ENCODE data around the gene ADARB2. TPM values are rescaled to one million over a fixed set of nuclear protein-coding genes. Genes with fewer than 3 reads are reported as not detected.

Gene ADARB2
- total and polyA plus RNA-seq, 4 experiments from 2014 or later: 13.5 to 14.1 TPM; not detected in 2

GRCh38 chr10:1576467-1577372 is 160.6 kb downstream of the ADARB2 start:
- H3K4me3 ChIP-seq (ENCODE audit: low read length in 2 of 2): no peak overlapping the region
- H3K36me3 ChIP-seq (ENCODE audit: insufficient read depth, low read length): no peaks in the 10 kb centered on the region
- ChIA-PET POLR2A (ENCODE audit: partially characterized antibody) (no interaction called here), CTCF (ENCODE audit: partially characterized antibody) (no interaction called here)
- no peaks in the 10 kb centered on the region for H3K9me3 ChIP-seq (ENCODE audit: control insufficient read depth in 1 of 2, low read length in 2 of 2)
- no peaks in the 10 kb centered on the region for H3K4me1 Mint-ChIP-seq
- H3K27ac ChIP-seq (ENCODE audit: low read depth, low read length): no peak overlapping the region
- H3K27ac Mint-ChIP-seq: no peak overlapping the region
- intact Hi-C loops (cut with micrococcal nuclease): no loop called here
- peaks cover 5 to 11% of the 10 kb centered on the region in 2 donors for H3K27me3 Mint-ChIP-seq
- H3K9me3 Mint-ChIP-seq: peaks cover 0 to under 1% (median 0%) of the 10 kb centered on the region in 8 donors
- H3K4me3 Mint-ChIP-seq: no peak overlapping the region
- H3K4me1 ChIP-seq (ENCODE audit: insufficient read depth, low read length): no peaks in the 10 kb centered on the region
- no peaks in the 10 kb centered on the region for H3K36me3 Mint-ChIP-seq
- DNase-seq: no peak
- no peaks in the 10 kb centered on the region for H3K27me3 ChIP-seq (ENCODE audit: insufficient read depth, low read length)

GRCh38 chr10:1575481-1576244 is 161.7 kb downstream of the ADARB2 start:
- Histone ChIP-seq H3K4me3 (ENCODE audit: low read length in 2 of 2) (no peak overlapping the region), H3K4me1 (ENCODE audit: insufficient read depth, low read length) (no peaks in the 10 kb centered on the region), H3K27me3 (ENCODE audit: insufficient read depth, low read length) (no peaks in the 10 kb centered on the region), H3K27ac (ENCODE audit: low read depth, low read length) (no peak overlapping the region), H3K36me3 (ENCODE audit: insufficient read depth, low read length) (no peaks in the 10 kb centered on the region), H3K9me3 (ENCODE audit: control insufficient read depth in 1 of 2, low read length in 2 of 2) (no peaks in the 10 kb centered on the region)
- CTCF ChIA-PET (ENCODE audit: partially characterized antibody): no interaction called here
- Mint-ChIP-seq H3K4me1 (no peaks in the 10 kb centered on the region), H3K4me3 (no peak overlapping the region), H3K36me3 (no peaks in the 10 kb centered on the region), H3K27me3 (peaks cover 9 to 12% of the 10 kb centered on the region in 2 donors), H3K9me3 (peaks cover 0 to 2% (median 0%) of the 10 kb centered on the region in 8 donors), H3K27ac (no peak overlapping the region)
- intact Hi-C loops (cut with micrococcal nuclease): no loop called here
- POLR2A ChIA-PET (ENCODE audit: partially characterized antibody): no interaction called here
- DNase-seq: no peak

GRCh38 chr10:1574719-1575118 is 162.6 kb downstream of the ADARB2 start:
- POLR2A ChIA-PET (ENCODE audit: partially characterized antibody): no interaction called here
- CTCF ChIA-PET (ENCODE audit: partially characterized antibody): no interaction called here
- intact Hi-C loops (cut with micrococcal nuclease): no loop called here
- no peaks in the 10 kb centered on the region for H3K9me3 ChIP-seq (ENCODE audit: control insufficient read depth in 1 of 2, low read length in 2 of 2)
- no peaks in the 10 kb centered on the region for H3K36me3 ChIP-seq (ENCODE audit: insufficient read depth, low read length)
- DNase-seq: no peak
- Mint-ChIP-seq H3K9me3 (peaks cover 0 to 2% (median 0%) of the 10 kb centered on the region in 8 donors), H3K27ac (no peak overlapping the region), H3K27me3 (peaks cover 11 to 13% of the 10 kb centered on the region in 2 donors), H3K36me3 (no peaks in the 10 kb centered on the region), H3K4me1 (no peaks in the 10 kb centered on the region), H3K4me3 (no peak overlapping the region)
- H3K27ac ChIP-seq (ENCODE audit: low read depth, low read length): no peak overlapping the region
- H3K27me3 ChIP-seq (ENCODE audit: insufficient read depth, low read length): no peaks in the 10 kb centered on the region
- H3K4me1 ChIP-seq (ENCODE audit: insufficient read depth, low read length): no peaks in the 10 kb centered on the region
- H3K4me3 ChIP-seq (ENCODE audit: low read length in 2 of 2): no peak overlapping the region

- ChIA-PET CTCF (ENCODE audit: partially characterized antibody) (no interaction called here), POLR2A (ENCODE audit: partially characterized antibody) (no interaction called here)
- no peaks in the 10 kb centered on the region for H3K4me1 ChIP-seq (ENCODE audit: insufficient read depth, low read length)
- Mint-ChIP-seq H3K36me3 (no peaks in the 10 kb centered on the region), H3K27ac (no peak overlapping the region), H3K4me3 (no peak overlapping the region), H3K4me1 (no peaks in the 10 kb centered on the region), H3K9me3 (peaks cover 0 to 2% (median 0%) of the 10 kb centered on the region in 8 donors), H3K27me3 (peaks cover 11 to 13% of the 10 kb centered on the region in 2 donors)
- intact Hi-C loops (cut with micrococcal nuclease): no loop called here
- no peak overlapping the region for H3K4me3 ChIP-seq (ENCODE audit: low read length in 2 of 2)
- H3K27ac ChIP-seq (ENCODE audit: low read depth, low read length): no peak overlapping the region
- DNase-seq: no peak
- H3K9me3 ChIP-seq (ENCODE audit: control insufficient read depth in 1 of 2, low read length in 2 of 2): no peaks in the 10 kb centered on the region
- no peaks in the 10 kb centered on the region for H3K36me3 ChIP-seq (ENCODE audit: insufficient read depth, low read length)
- H3K27me3 ChIP-seq (ENCODE audit: insufficient read depth, low read length): no peaks in the 10 kb centered on the region
These were observed 163.3 kb downstream of the ADARB2 start for GRCh38 chr10:1573981-1574380.

- Mint-ChIP-seq H3K4me3 (no peak overlapping the region), H3K27me3 (peaks cover 11 to 13% of the 10 kb centered on the region in 2 donors), H3K4me1 (no peaks in the 10 kb centered on the region), H3K27ac (no peak overlapping the region), H3K36me3 (no peaks in the 10 kb centered on the region), H3K9me3 (peaks cover 0 to 2% (median 0%) of the 10 kb centered on the region in 8 donors)
- ChIA-PET POLR2A (ENCODE audit: partially characterized antibody) (no interaction called here), CTCF (ENCODE audit: partially characterized antibody) (no interaction called here)
- H3K27me3 ChIP-seq (ENCODE audit: insufficient read depth, low read length): no peaks in the 10 kb centered on the region
- H3K9me3 ChIP-seq (ENCODE audit: control insufficient read depth in 1 of 2, low read length in 2 of 2): no peaks in the 10 kb centered on the region
- no peak overlapping the region for H3K27ac ChIP-seq (ENCODE audit: low read depth, low read length)
- DNase-seq: no peak
- no peaks in the 10 kb centered on the region for H3K36me3 ChIP-seq (ENCODE audit: insufficient read depth, low read length)
- no peaks in the 10 kb centered on the region for H3K4me1 ChIP-seq (ENCODE audit: insufficient read depth, low read length)
- H3K4me3 ChIP-seq (ENCODE audit: low read length in 2 of 2): no peak overlapping the region
- intact Hi-C loops (cut with micrococcal nuclease): no loop called here
These were observed 163.9 kb downstream of the ADARB2 start for GRCh38 chr10:1573334-1573969.

GRCh38 chr10:1572519-1573333 is 164.6 kb downstream of the ADARB2 start:
- Histone ChIP-seq H3K27me3 (ENCODE audit: insufficient read depth, low read length) (no peaks in the 10 kb centered on the region), H3K9me3 (ENCODE audit: control insufficient read depth in 1 of 2, low read length in 2 of 2) (no peaks in the 10 kb centered on the region), H3K36me3 (ENCODE audit: insufficient read depth, low read length) (no peaks in the 10 kb centered on the region), H3K27ac (ENCODE audit: low read depth, low read length) (no peak overlapping the region), H3K4me3 (ENCODE audit: low read length in 2 of 2) (no peak overlapping the region), H3K4me1 (ENCODE audit: insufficient read depth, low read length) (no peaks in the 10 kb centered on the region)
- Mint-ChIP-seq H3K9me3 (peaks cover 0 to 2% (median 0%) of the 10 kb centered on the region in 8 donors), H3K4me3 (no peak overlapping the region), H3K36me3 (no peaks in the 10 kb centered on the region), H3K4me1 (no peaks in the 10 kb centered on the region), H3K27me3 (peaks cover 11 to 13% of the 10 kb centered on the region in 2 donors), H3K27ac (no peak overlapping the region)
- POLR2A ChIA-PET (ENCODE audit: partially characterized antibody): no interaction called here
- CTCF ChIA-PET (ENCODE audit: partially characterized antibody): no interaction called here
- DNase-seq: no peak
- intact Hi-C loops (cut with micrococcal nuclease): no loop called here
